SHP77 (cell line): ENCODE measurements around the gene TEAD1.

Experiments
- DNase-seq, 2 experiments: peaks; one replicate each; lab custom pipeline; 2025; lab: John Stamatoyannopoulos, UW

TEAD1 gene

DNA sequence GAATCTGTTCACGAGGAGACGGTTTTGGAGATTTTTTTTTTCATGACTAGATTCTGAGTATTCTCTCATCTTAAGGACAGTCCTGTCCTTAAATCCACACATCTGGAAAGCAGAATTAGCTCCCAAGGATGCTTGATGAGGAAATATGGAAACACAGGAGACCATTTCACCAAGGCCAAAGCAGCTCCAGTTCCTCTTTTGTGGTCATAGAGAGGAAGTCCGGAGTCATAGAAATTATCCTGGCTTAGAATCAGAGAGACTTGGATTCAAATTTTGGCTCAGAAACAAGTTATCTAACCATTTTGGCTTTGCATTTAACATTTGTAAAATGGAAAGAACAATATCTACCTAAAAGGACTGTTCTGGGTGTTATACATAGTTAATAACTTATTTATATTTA is 7.3 kb upstream of the TEAD1 start:
- DNase-seq = no peak

- no peak for DNase-seq
These were observed 6.6 kb upstream of the TEAD1 start for GRCh38 chr11:12667646-12668045.

DNA sequence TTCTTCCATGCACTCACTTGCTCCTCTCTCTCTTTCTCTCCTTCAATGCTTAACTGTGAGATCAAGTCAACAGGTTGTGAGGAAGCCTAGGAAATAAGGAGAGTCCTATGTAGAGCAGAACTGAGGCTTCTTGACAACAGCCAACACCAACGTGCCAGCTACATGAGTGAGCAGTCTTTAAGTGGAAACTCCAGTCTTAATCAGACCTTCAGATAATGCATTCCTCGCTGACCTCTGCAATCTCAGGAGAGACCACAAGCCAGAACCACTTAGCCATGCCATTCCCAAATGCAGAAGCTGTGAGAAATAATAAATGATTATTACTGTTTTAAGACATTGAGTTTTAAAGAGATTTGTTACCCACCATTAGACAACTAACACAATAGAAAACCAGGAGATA is 6.1 kb upstream of the TEAD1 start:
- DNase-seq = no peak

GRCh38 chr11:12669930-12670329 is 4.3 kb upstream of the TEAD1 start:
- no peak for DNase-seq

DNA sequence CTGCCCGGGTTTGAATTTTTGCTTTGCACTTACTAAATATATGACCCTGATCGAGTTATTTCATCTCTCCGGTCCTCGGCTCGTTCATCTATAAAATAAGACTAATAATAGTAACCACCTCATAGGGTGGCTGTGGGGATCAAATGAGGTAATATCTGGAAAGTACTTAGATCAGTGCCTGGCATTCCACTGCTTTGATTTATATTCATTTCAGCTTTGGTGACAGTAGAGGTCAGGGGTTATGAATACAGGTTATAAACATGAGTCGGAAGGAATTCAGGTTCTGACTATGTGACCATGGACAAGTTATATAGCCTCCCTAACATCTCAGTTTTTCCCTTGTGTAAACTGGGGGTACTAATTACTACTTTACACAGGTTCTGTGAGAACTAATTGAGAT is 2.9 kb upstream of the TEAD1 start:
- DNase-seq = no peak

DNA sequence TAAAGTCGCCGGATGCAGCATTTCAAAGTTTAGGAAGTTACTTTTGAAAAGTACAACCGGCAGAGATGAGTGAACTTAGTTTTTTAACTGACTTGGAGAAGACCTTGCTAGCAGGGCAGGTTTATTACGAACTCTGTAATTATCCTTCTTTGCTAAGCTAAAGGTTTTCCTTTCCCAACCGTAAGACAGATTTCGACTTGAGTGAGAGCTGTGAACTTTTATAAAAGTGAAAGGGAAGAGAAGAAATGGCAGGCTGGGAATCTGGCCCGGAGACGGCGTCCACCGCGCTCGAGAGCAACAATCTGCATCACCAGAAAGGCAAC is 659 bp upstream of the TEAD1 start:
- no peak for DNase-seq

DNA sequence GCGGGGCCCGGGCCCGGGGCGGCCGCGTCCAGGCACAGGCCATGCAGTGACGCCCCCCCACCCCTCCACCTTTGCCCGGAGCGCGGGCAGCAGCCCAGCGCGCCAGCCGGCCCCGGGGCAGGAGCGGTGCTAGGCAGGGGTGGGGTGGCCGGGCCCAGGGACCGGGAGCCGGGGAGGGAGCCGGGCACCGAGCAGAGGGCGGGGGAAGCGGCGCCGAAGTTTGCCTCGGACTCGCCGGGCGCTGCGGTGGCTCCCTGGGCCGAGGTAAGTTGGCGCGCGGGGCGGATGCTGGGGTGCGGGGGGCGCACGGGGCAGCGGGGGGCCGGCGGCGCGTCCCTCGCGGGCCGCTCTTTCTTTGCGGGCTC is 332 bp downstream of the TEAD1 start:
- DNase-seq = no peak

DNA sequence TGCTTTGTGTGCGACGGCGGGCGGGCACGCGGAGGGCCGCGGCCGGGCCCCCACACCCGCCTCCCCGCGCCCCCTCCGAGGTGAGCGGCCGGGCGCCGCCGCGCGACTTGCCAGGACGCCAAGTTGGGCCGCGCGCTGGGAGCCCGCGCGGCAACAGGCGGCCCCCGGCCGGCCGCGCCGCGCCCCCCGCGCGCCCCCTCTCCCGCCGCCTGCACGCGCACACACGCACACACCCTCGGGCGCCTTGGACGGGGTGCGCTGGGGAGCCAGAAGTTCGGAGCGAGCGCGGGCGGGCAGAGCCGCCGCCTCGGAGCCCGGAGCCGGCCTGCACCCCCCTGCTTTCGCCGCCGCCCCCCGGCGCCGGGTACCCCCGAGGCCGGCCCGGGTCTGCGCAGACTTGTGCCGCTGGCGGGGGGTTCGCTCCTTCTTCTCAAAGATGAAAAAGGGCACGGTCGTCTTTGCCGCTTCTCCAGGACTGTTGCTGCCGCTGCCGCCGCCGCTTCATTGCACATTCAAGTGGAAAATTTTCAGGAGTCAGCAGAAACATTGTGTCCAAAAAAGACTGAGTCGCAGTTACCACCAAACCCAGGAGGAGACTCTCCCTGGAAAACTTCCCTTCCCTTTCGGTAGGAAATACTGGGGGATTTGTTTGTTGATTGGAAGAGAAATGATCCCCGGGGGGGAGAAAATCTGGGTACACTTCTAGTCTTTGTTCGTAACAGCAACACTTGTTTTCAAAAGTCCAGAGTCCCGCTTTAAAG is 895 bp downstream of the TEAD1 start:
- no peak for DNase-seq

GRCh38 chr11:12675951-12676711 is 1.9 kb downstream of the TEAD1 start:
- no peak for DNase-seq

GRCh38 chr11:12677131-12677530 is 2.9 kb downstream of the TEAD1 start:
- no peak for DNase-seq

DNA sequence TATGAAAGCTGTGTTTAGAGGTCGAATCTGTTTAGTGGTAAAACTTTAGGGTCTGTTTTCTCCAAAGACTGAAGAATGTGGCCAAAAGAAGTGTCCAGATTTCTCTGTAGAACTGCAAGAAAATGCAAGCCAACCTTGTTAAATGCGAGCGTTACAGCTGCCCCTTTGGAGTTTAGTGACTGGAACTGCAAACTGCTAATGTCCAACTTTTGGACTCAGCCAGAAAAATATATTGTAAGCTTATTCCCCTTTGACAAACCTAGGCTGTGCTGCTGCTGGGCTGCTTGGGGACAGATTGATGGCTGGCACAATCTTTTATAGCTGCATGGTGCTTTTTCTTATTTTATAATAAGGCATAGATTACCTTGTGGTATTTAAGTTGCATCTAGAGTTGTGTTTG is 3.9 kb downstream of the TEAD1 start:
- no peak for DNase-seq

DNA sequence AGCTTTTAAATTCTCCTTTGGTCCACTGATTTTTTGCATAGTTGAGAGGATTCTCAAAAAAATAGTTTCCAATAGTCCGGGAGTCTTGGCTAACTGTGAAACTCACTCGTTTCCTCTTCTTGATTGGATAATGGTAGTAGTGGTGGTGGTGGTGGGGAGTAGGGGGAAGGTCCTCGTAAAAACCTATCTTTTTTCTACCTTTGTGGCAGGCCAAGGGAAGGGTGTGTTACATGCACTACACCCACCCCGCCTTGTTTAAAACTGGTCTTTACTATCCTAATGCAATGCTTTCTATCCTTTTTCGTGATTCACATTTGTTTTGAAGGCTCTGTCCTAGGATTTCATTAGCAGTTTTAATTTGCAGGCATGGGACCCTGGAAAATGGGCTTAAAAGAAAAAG is 4.8 kb downstream of the TEAD1 start:
- DNase-seq = no peak

- no peak for DNase-seq
These were observed 5.2 kb downstream of the TEAD1 start for GRCh38 chr11:12679471-12679870.

- DNase-seq = peak in 1 of 2 experiments; percentile 47
These were observed 6.2 kb downstream of the TEAD1 start for GRCh38 chr11:12680246-12680939.

DNA sequence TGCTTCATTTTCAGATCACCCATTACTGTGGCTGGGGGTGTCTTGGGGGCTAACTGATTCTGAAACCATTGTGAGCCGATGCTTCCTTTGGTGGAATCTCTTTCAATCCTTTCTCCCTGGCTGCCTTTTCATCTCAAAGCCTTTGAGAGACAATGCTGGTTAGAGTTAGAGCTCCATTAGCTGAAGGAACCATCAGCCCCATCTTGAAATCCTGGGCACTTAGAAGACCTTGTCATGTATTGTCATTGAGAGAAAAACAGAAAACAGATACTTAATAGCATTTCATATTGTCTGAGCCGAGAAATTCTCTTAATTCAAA is 6.7 kb downstream of the TEAD1 start:
- DNase-seq = no peak

- DNase-seq = no peak
These were observed 7.2 kb downstream of the TEAD1 start for GRCh38 chr11:12681466-12681865.

GRCh38 chr11:12682288-12682687 is 8.1 kb downstream of the TEAD1 start:
- no peak for DNase-seq

GRCh38 chr11:12682737-12683500 is 8.7 kb downstream of the TEAD1 start:
- DNase-seq = no peak

DNA sequence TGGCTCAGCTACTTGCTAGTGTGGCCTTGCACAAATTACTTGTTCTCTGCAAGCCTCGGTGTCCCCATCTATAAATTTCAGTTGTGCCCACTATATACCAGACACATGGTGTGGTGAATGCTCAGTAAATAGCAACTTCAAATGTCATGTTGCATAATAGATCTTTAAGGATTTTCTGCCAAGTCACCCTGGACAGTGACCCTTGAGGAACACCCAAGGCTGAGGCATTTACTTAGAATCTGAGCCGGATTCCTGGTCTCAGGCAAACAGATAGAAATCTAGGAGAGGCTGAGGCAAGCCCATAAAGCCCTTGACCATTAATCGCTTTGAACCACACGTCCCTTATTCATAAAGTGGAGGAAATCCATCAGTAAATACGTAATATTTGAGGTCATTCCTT is 9.7 kb downstream of the TEAD1 start:
- DNase-seq = no peak

DNA sequence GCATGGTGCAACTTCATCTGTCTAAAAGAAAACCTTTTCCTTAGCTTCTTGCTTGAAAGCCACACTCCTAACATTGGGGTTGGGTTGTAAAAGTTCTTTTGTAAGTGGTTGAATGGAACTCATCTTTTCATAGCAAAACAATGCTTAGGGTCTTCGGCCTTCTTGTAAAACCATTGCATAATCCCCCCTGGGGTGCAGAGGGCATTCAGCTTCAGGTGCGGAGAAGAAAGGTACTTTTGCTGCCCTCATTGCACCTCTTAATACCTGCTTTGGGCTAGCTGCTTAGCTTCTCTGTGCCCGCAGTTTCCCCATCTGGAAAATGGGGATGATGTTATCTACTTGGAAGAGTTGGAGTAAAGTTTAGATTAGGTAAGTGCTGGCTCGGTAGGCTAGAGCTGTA is 10.1 kb downstream of the TEAD1 start:
- DNase-seq = no peak

GRCh38 chr11:12684816-12685215 is 10.6 kb downstream of the TEAD1 start:
- DNase-seq = no peak

DNA sequence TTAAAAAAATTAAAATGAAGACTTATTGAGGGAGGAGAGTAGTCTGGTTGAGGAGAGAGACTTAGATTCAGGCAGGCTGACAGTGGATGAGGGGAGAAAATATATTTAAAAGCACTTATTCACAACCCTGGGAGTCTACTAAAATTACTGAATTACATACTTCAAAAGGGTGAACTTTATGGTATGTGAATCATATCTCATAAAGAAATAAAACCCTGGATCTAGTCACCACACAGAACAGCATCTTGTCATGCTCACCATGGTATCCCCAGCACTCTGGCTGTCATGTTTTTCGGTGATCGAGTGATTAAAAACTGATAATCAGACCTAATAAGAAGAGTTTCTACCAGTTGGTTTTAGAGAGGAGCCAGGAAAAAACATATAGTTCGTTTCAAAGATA is 11.0 kb downstream of the TEAD1 start:
- no peak for DNase-seq
